Fibroblast of skin of left biceps (primary cell): ENCODE measurements around the gene GASK1A.
A peak's percentile ranks its signal among the peaks of the same experiment; 100 is the strongest.

ENCODE experiments used
- DNase-seq, 2 experiments: peaks; one replicate each; pipeline ENCODE4 v3.0.0-alpha.2; 2013; ENCODE audit warnings: low read depth in 2 of 2

GASK1A gene

GRCh38 chr3:42982645-42983412, 3.7 kb downstream of the GASK1A start:
- no peak for DNase-seq

DNA sequence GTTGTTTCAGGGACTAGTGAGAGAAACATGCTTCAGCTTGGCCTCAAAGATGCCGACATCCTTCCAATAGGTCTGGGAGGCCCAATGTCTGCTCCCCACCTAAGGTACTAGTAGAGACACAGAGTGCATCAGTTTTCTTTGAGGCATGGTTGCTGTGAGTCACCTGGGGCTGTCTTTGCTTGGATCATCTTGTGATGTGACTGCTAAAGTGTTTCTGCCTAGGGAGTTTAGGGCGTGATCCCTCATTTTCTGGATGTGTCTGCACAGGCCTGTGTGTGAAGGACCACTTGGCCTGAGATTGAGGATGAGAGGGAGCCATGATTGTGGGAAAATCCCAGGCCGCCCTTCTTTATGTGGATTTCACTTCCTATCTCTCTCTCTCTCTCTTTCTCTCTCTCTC, 4.8 kb downstream of the GASK1A start:
- DNase-seq, result no peak

DNA sequence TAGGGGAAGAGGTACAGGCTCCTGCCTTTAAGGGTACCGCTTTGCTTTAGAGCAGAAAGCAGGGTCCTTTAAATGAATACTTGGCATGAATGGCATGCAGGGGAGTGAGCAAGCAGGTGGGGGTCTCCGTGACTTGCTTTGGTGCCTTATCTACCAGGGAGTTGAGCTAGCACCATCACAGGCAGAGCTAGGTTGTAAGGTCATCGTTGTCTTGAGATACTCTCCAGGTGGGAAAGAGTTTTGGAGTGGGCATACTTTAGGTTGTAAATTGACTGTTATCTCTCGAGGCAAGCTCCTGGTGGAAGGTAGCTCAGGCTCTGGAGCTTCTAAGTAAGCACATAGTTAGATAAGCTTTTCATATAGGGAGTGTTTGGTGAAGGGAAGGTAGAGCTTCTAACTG, 5.6 kb downstream of the GASK1A start:
- DNase-seq, result no peak

DNA sequence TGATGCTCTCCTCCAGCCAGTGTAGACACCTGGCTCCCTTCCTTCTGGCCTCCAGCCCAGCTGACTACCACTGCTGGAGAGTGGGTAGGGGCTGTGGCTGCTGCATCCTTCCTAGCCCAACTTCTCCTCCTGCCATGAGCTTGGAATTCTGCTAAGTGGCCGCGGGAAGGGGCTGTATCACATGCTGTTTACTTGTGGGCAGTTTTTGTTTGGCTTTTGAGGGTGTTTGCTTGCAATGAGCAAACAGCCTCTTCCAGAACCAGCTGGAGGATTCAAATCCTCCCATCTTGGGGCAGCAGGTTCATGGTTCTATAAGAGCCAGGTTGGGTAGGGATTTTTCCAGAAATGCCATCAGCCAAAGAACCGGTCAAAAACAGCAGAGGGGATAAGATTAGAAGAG, 9.0 kb downstream of the GASK1A start:
- DNase-seq, result no peak

- no peak for DNase-seq
Measured at GRCh38 chr3:42988566-42988965, 9.5 kb downstream of the GASK1A start.

- DNase-seq, result no peak
Measured at GRCh38 chr3:42991341-42992315, 12.5 kb downstream of the GASK1A start.

DNA sequence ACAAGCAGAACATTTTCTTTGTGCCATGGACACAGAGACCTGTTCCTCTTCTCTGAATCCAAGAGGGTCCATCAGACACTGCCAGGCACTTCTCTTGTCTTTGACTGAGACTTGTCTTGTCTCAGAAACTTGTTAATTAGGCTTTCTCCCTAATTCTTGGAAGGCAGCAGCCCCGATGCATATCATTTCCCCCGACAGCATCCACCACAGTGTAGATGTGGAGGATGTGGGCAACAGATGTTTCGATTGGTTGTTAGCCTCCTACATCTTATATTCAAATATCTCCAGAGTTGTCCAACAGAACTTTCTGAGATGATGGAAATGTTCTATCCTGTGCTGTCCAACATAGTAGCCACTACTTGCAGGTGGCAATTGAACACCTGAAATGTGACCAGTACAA, 15.5 kb downstream of the GASK1A start:
- DNase-seq, result no peak

- DNase-seq, result no peak
Measured at GRCh38 chr3:42996021-42996420, 16.9 kb downstream of the GASK1A start.

DNA sequence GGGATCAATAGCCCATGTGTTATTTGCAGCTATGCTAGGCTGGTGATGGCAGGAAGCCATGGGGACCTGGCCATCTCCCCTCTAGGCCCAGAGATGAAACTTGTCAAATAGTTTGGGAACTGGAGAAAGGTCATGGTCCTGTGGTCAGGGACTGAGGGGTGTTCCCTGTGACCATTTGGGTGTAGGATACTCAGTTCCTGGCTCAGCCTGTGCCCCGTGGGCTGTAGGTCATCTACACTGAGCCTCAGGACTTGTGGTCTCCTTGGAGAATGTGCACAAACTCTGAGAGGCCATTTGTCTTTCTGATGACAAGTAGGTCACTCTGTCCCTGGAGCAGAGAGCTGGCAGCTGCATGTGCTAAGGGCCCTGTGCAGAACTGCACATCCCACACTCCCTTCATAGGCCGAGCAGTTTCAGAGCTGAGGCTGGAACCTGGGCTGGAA, 17.5 kb downstream of the GASK1A start:
- DNase-seq, result no peak

- no peak for DNase-seq
Measured at GRCh38 chr3:42999212-42999611, 20.1 kb downstream of the GASK1A start.

DNA sequence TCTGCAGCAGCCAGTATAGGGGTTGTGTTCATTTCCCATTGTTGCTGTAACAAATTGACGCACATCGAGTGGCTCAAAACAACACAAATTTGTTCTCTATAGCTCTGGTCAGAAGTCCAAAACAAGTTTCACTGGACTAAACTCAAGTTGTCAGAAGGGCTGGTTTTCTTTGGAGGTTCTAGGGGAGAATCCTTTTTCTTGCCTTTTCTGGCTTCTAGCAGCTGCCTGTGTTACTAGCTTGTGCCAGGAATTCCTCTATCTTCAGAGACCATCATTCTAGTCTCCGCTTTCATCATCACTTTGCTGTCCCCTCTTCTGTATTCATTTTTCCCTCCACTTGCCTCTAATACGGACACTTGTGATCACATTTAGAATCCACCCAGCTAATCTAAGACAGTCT, 20.5 kb downstream of the GASK1A start:
- DNase-seq, result no peak

GRCh38 chr3:43000387-43000786, 21.3 kb downstream of the GASK1A start:
- no peak for DNase-seq

GRCh38 chr3:43001094-43001553, 22.0 kb downstream of the GASK1A start:
- peak; percentile 39 to 49 for DNase-seq

- no peak for DNase-seq
Measured at GRCh38 chr3:43001556-43002121, 22.5 kb downstream of the GASK1A start.

GRCh38 chr3:43004282-43004681, 25.2 kb downstream of the GASK1A start:
- DNase-seq, result peak in 1 of 2 experiments; percentile 4

GRCh38 chr3:43005253-43005652, 26.1 kb downstream of the GASK1A start:
- DNase-seq, result no peak

DNA sequence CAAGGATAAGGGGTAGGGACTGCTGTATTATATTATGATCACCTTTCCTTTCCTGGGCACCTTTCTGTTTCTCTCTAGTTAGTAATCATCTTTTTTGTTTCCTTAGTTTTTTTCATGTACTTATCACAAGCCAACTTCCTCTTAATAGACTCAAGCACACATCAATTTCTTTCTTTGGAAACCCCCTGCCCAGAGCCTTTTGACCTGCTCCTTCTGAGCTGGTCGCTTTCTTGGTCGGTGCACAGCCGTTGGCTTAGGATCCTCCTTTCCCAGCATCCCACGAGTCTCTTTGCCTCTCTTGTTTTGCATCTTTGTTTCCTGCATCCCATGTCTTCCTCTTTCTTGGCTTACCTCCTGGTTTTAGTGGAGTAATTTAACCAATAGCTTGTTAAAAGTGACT, 26.9 kb downstream of the GASK1A start:
- no peak for DNase-seq

GRCh38 chr3:43006825-43007224, 27.7 kb downstream of the GASK1A start:
- DNase-seq, result no peak

GRCh38 chr3:43009547-43009946, 30.4 kb downstream of the GASK1A start:
- DNase-seq, result no peak

DNA sequence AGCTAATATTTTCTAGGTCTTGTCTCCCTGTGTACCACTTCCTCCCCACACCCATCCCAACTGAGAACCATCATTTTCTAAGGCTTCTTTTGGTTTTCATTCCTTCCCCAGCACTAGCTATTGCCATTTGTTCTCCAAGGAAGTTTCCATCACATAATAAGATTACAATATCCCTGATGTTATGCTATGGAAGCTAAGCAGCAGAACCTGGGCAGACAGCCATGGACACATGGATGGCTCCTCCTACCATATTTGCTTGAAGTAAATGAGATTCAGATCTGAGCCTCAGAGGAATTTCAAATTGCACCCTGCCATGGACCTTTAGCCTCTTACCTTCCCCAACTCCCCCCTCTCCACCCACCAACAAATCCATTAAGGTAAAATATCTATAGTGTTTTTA, 31.5 kb downstream of the GASK1A start:
- no peak for DNase-seq

GRCh38 chr3:43011638-43012037, 32.5 kb downstream of the GASK1A start:
- DNase-seq, result no peak

GRCh38 chr3:43012174-43012573, 33.1 kb downstream of the GASK1A start:
- DNase-seq, result no peak
